Tibial artery (tissue), 4 donors: ENCODE data around the gene AGXT.

Source experiments
- DNase-seq, 2 donors: peaks; one replicate each; pipeline ENCODE4 v3.0.0-alpha.2; 2019
- H3K27ac ChIP-seq, 2 donors: fragments of 200-600 bp; sonication (generic) in 1 of 2; 1 replicate in 1 of 2; 2 replicates in 1 of 2; pipeline ENCODE4 v1.5.1; 2018 to 2019; ENCODE audit warnings: mild to moderate bottlenecking in 1 of 2
- H3K27me3 ChIP-seq, 2 donors: fragments of 200-600 bp; sonication (generic) in 1 of 2; one replicate each; pipeline versions ENCODE4 v1.5.1 to v1.6.0; 2016 to 2019
- H3K36me3 ChIP-seq, 3 donors: fragments of 200-600 bp; sonication (generic) in 2 of 3; one replicate each; pipeline ENCODE4 v1.5.1; 2016 to 2019; ENCODE audit warnings: mild to moderate bottlenecking in 2 of 3
- H3K4me1 ChIP-seq, 4 donors: fragments of 200-600 bp; sonication (generic) in 2 of 4; 1 replicate in 3 of 4; 2 replicates in 1 of 4; pipeline ENCODE4 v1.5.1; 2016 to 2019
- H3K4me3 ChIP-seq, 2 donors: fragments of 200-600 bp; sonication (generic) in 1 of 2; 1 replicate in 1 of 2; 2 replicates in 1 of 2; pipeline ENCODE4 v1.5.1; 2018 to 2019; ENCODE audit warnings: mild to moderate bottlenecking in 2 of 2
- H3K9me3 ChIP-seq, 3 donors: fragments of 200-600 bp; sonication (generic) in 1 of 3; one replicate each; pipeline ENCODE4 v1.5.1; 2016 to 2019
- CTCF ChIP-seq, 2 experiments: fragments of 200-600 bp in 1 of 2; fragments of 450-650 bp in 1 of 2; IDR thresholded peaks; one replicate each; pipeline ENCODE4 v1.5.1; 2017 to 2019; ENCODE audit warnings: antibody characterized with exemption in 2 of 2, mild to moderate bottlenecking in 1 of 2, moderate library complexity in 1 of 2
- intact Hi-C: fragments of 100-400 bp; cut with DNase I; formaldehyde crosslinking; loops from one replicate; pipeline ENCODE4 v1.15.0; 2023; ENCODE audit warnings: low total_unique reads

The AGXT gene

GRCh38 chr2:240879105-240879504, 10.5 kb downstream of the AGXT start:
- Histone ChIP-seq H3K9me3 (no peaks in the 10 kb centered on the region), H3K4me1 (no peaks in the 10 kb centered on the region), H3K27me3 (peaks cover 0 to 14% of the 10 kb centered on the region in 2 donors), H3K27ac (no peak overlapping the region), H3K36me3 (no peaks in the 10 kb centered on the region), H3K4me3 (no peak overlapping the region)
- TF ChIP-seq CTCF (IDR thresholded peaks at IDR 0.05) = no peak
- DNase-seq = no peak
- intact Hi-C loops = no loop called here

- no peak overlapping the region for H3K4me3 ChIP-seq
- H3K4me1 ChIP-seq = no peaks in the 10 kb centered on the region
- no peak overlapping the region for H3K27ac ChIP-seq
- DNase-seq = no peak
- H3K36me3 ChIP-seq = no peaks in the 10 kb centered on the region
- TF ChIP-seq CTCF (IDR thresholded peaks at IDR 0.05) = no peak
- no peaks in the 10 kb centered on the region for H3K9me3 ChIP-seq
- intact Hi-C loops = no loop called here
- H3K27me3 ChIP-seq = peaks cover 0 to 6% of the 10 kb centered on the region in 2 donors
Observed at GRCh38 chr2:240881913-240882312, 13.3 kb downstream of the AGXT start.

GRCh38 chr2:240884221-240884620, 15.6 kb downstream of the AGXT start:
- no peak for DNase-seq
- H3K36me3 ChIP-seq = no peaks in the 10 kb centered on the region
- H3K4me1 ChIP-seq = no peaks in the 10 kb centered on the region
- H3K27me3 ChIP-seq = peaks cover 0 to 9% of the 10 kb centered on the region in 2 donors
- no peak for TF ChIP-seq CTCF (IDR thresholded peaks at IDR 0.05)
- H3K4me3 ChIP-seq = no peak overlapping the region
- no peaks in the 10 kb centered on the region for H3K9me3 ChIP-seq
- no peak overlapping the region for H3K27ac ChIP-seq
- intact Hi-C loops = no loop called here

GRCh38 chr2:240884745-240885144, 16.1 kb downstream of the AGXT start:
- Histone ChIP-seq H3K4me3 (no peak overlapping the region), H3K27me3 (peaks cover 0 to 7% of the 10 kb centered on the region in 2 donors), H3K4me1 (no peaks in the 10 kb centered on the region), H3K27ac (no peak overlapping the region), H3K36me3 (no peaks in the 10 kb centered on the region), H3K9me3 (no peaks in the 10 kb centered on the region)
- DNase-seq = no peak
- intact Hi-C loops = no loop called here
- no peak for TF ChIP-seq CTCF (IDR thresholded peaks at IDR 0.05)

GRCh38 chr2:240885566-240885965, 16.9 kb downstream of the AGXT start:
- Histone ChIP-seq H3K36me3 (no peaks in the 10 kb centered on the region), H3K27ac (no peak overlapping the region), H3K27me3 (peaks cover 0 to 10% of the 10 kb centered on the region in 2 donors), H3K4me3 (no peak overlapping the region), H3K9me3 (no peaks in the 10 kb centered on the region), H3K4me1 (no peaks in the 10 kb centered on the region)
- TF ChIP-seq CTCF (IDR thresholded peaks at IDR 0.05) = no peak
- no peak for DNase-seq
- intact Hi-C loops = no loop called here

- H3K4me3 ChIP-seq = no peak overlapping the region
- DNase-seq = no peak
- no peaks in the 10 kb centered on the region for H3K4me1 ChIP-seq
- no peak overlapping the region for H3K27ac ChIP-seq
- H3K9me3 ChIP-seq = no peaks in the 10 kb centered on the region
- intact Hi-C loops = no loop called here
- peaks cover 0 to 10% of the 10 kb centered on the region in 2 donors for H3K27me3 ChIP-seq
- TF ChIP-seq CTCF (IDR thresholded peaks at IDR 0.05) = no peak
- H3K36me3 ChIP-seq = no peaks in the 10 kb centered on the region
Observed at GRCh38 chr2:240886023-240886565, 17.5 kb downstream of the AGXT start.
